GM12878 (cell line): ENCODE data around the gene HMGCR. TPM values are rescaled to one million over a fixed set of nuclear protein-coding genes. Genes with fewer than 3 reads are reported as not detected.

Experiments
- ATAC-seq: fragments of 200-7000 bp; cut with Tn5 transposase; 3 replicates; pipeline ENCODE4 v1.9.1; 2020; ENCODE audit warnings: mild to moderate bottlenecking, moderate library complexity
- BruUV-seq: library from RNA; stranded (reverse); fragments of 400-500 nt; replicated peaks from 2 replicates; lab custom pipeline; 2021; lab: Mats Ljungman, UMichigan
- CTCF ChIA-PET: fragments of 300-600 bp; sonication (Branson Sonifier 250); formaldehyde crosslinking; extraction: SDS; loops from one replicate; lab custom pipeline; 2021; ENCODE audit warnings: inconsistent platforms; lab: Yijun Ruan, JAX
- POLR2A ChIA-PET: fragments of 350-600 bp; formaldehyde crosslinking; extraction: SDS; loops from one replicate; lab custom pipeline; 2021; ENCODE audit warnings: inconsistent platforms; lab: Charles Lee
- RAD21 ChIA-PET: fragments of 300-600 bp; sonication (Branson Sonifier 250); formaldehyde crosslinking; loops from one replicate; lab custom pipeline; 2023; ENCODE audit warnings: antibody characterized with exemption; ENCODE audit not compliant: unreplicated experiment; lab: Charles Lee
- SMC1A ChIA-PET: fragments of 300-600 bp; sonication (Branson Sonifier 250); formaldehyde crosslinking; loops from one replicate; lab custom pipeline; 2023; ENCODE audit not compliant: unreplicated experiment, uncharacterized antibody; lab: Charles Lee
- DNase-seq: peaks from one replicate; pipeline ENCODE4 v3.0.0-alpha.2; 2011; ENCODE audit warnings: low read depth, low spot score
- FAIRE-seq: peaks from 3 replicates; lab custom pipeline; 2011; peaks lifted over from hg19 to GRCh38; lab: Jason Lieb, UNC
- H2AFZ ChIP-seq: 2 replicates; pipeline ENCODE4 v1.6.0; 2011; ENCODE audit warnings: low read depth, low read length, control low read depth; ENCODE audit not compliant: control insufficient read depth
- H3K27ac ChIP-seq: 2 replicates; pipeline ENCODE4 v1.5.1; 2011; ENCODE audit warnings: control low read depth; ENCODE audit not compliant: control insufficient read depth, insufficient read depth
- H3K27me3 ChIP-seq, 2 experiments: replicated peaks in 1 of 2; 2 replicates each; pipeline versions ENCODE4 v1.6.0 to v1.6.1; 2011; ENCODE audit warnings: low read length in 1 of 2; ENCODE audit not compliant: control insufficient read depth in 2 of 2, insufficient read depth in 2 of 2
- H3K36me3 ChIP-seq, 2 experiments: 2 replicates each; pipeline ENCODE4 v1.5.1; 2011; ENCODE audit warnings: low read length in 1 of 2; ENCODE audit not compliant: control insufficient read depth in 2 of 2, insufficient read depth in 2 of 2
- H3K4me1 ChIP-seq: 2 replicates; pipeline ENCODE4 v1.6.1; 2011; ENCODE audit warnings: mild to moderate bottlenecking, low read length, moderate library complexity, mixed read lengths; ENCODE audit not compliant: control insufficient read depth, insufficient read depth
- H3K4me2 ChIP-seq: 2 replicates; pipeline ENCODE4 v1.6.0; 2011; ENCODE audit warnings: control low read depth; ENCODE audit not compliant: control insufficient read depth, insufficient read depth
- H3K4me3 ChIP-seq: fragments of 200-600 bp; sonication (generic); 2 replicates; pipeline ENCODE4 v1.5.1; 2016
- H3K79me2 ChIP-seq: 2 replicates; pipeline ENCODE4 v1.6.0; 2011; ENCODE audit warnings: low read length; ENCODE audit not compliant: control insufficient read depth, insufficient read depth
- H3K9ac ChIP-seq: 2 replicates; pipeline ENCODE4 v1.8.0; 2011; ENCODE audit warnings: low read length, control low read depth, mixed read lengths; ENCODE audit not compliant: control insufficient read depth, insufficient read depth
- H3K9me3 ChIP-seq: replicated peaks from 3 replicates; pipeline ENCODE4 v1.5.1; 2011; ENCODE audit warnings: mild to moderate bottlenecking, low read length; ENCODE audit not compliant: control insufficient read depth, insufficient read depth
- H4K20me1 ChIP-seq: 2 replicates; pipeline ENCODE4 v1.6.0; 2011; ENCODE audit not compliant: control insufficient read depth, insufficient read depth
- ATF7 ChIP-seq: fragments of 450-650 bp; IDR thresholded peaks from 2 replicates; pipeline ENCODE4 v1.6.1; 2016; ENCODE audit warnings: low read depth, mild to moderate bottlenecking
- CHD2 ChIP-seq: IDR thresholded peaks from 2 replicates; pipeline ENCODE4 v1.6.1; 2011; ENCODE audit warnings: low read depth, low read length, improper control_type of control experiment, borderline replicate concordance
- CHD4 ChIP-seq: fragments of 200-600 bp; sonication (generic); IDR thresholded peaks from 2 replicates; pipeline ENCODE4 v1.6.1; 2016; ENCODE audit warnings: mild to moderate bottlenecking
- EED ChIP-seq: sonication (generic); IDR thresholded peaks from 2 replicates; pipeline ENCODE4 v1.6.1; 2016; ENCODE audit warnings: antibody characterized with exemption, low read depth
- EGR1 ChIP-seq, 2 experiments: IDR thresholded peaks; 1 replicate in 1 of 2; 2 replicates in 1 of 2; pipeline ENCODE4 v1.6.1; 2011 to 2012; ENCODE audit warnings: low read depth in 2 of 2, low read length in 2 of 2, borderline replicate concordance in 1 of 2, mild to moderate bottlenecking in 1 of 2, moderate library complexity in 1 of 2
- HDAC2 ChIP-seq: fragments of 200-600 bp; sonication (generic); IDR thresholded peaks from 2 replicates; pipeline ENCODE4 v1.6.1; 2017
- MEF2A ChIP-seq: IDR thresholded peaks from 2 replicates; pipeline ENCODE4 v1.6.1; 2011; ENCODE audit warnings: low read depth, mild to moderate bottlenecking, low read length, moderate library complexity; ENCODE audit not compliant: insufficient read depth
- NFXL1 ChIP-seq: fragments of 450-650 bp; IDR thresholded peaks from 2 replicates; pipeline ENCODE4 v1.6.1; 2017; ENCODE audit warnings: antibody characterized with exemption, mild to moderate bottlenecking, borderline replicate concordance
- NR2C2 ChIP-seq: IDR thresholded peaks from 2 replicates; pipeline ENCODE4 v1.6.1; 2011; ENCODE audit warnings: borderline replicate concordance, low read depth; ENCODE audit not compliant: control insufficient read depth, insufficient read length
- POU2F2 ChIP-seq: IDR thresholded peaks from 3 replicates; pipeline ENCODE4 v1.6.1; 2011; ENCODE audit warnings: low read depth, mild to moderate bottlenecking, low read length, borderline replicate concordance
- RAD51 ChIP-seq: fragments of 450-650 bp; IDR thresholded peaks from 2 replicates; pipeline ENCODE4 v1.6.1; 2016; ENCODE audit warnings: moderate library complexity, mild to moderate bottlenecking, inconsistent platforms
- ZNF24 ChIP-seq: fragments of 450-650 bp; IDR thresholded peaks from 2 replicates; pipeline ENCODE4 v1.6.1; 2017; ENCODE audit warnings: antibody characterized with exemption, mild to moderate bottlenecking
- WGBS: methylation state at CpG from one replicate; pipeline ENCODE4 v1.1.6; 2016; ENCODE audit warnings: low lambda C conversion rate; ENCODE audit not compliant: insufficient replicate concordance, insufficient coverage; ENCODE audit errors: missing lambda C conversion rate; 5-methylcytosine and 5-hydroxymethylcytosine counted together
- in situ Hi-C: fragments of 300-500 bp; cut with MboI; formaldehyde crosslinking; loops from 9 replicates; pipeline ENCODE4 v1.14.3; 2018; ENCODE audit warnings: mixed read lengths
- intact Hi-C: fragments of 100-400 bp; cut with micrococcal nuclease; formaldehyde crosslinking; loops from one replicate; pipeline ENCODE4 v1.14.2; 2022; ENCODE audit not compliant: unreplicated experiment
- polyA plus RNA-seq, 11 experiments: library from polyadenylated mRNA; depleted of rRNA in 4 of 11; unstranded in 6 of 11; stranded (reverse) in 5 of 11; fragments of >200 nt; fragmentation: Nextera tagmentation in 4 of 11; fragmentation: Illumina TruSeq in 1 of 11; extraction: Ambion mirVana in 4 of 11; extraction: Trizol in 1 of 11; gene quantifications; 1 replicate in 1 of 11; 2 replicates in 10 of 11; pipeline versions ENCODE4 v1.2.1 to v1.2.3, GENCODE V29; 2011 to 2016; ENCODE audit warnings: inconsistent platforms in 2 of 11, missing spikeins in 2 of 11, low read depth in 1 of 11
- total RNA-seq, 4 experiments: library from RNA; depleted of rRNA in 3 of 4; stranded (reverse); fragments of >200 nt in 3 of 4; fragmentation: Illumina TruSeq in 1 of 4; extraction: Trizol in 1 of 4; gene quantifications; 2 replicates each; pipeline versions ENCODE4 v1.2.1 to v1.2.3, GENCODE V29; 2013 to 2021
- TF ChIP-seq, protein P1 (sequence below): IDR thresholded peaks from 2 replicates; pipeline ENCODE4 v1.6.1; 2011; ENCODE audit warnings: mild to moderate bottlenecking, low read depth, low read length, moderate library complexity; ENCODE audit not compliant: insufficient replicate concordance
- TF ChIP-seq, protein P2 (sequence below): fragments of 450-650 bp; conservative IDR thresholded peaks from 2 replicates; pipeline ENCODE4 v1.6.1; 2017; ENCODE audit warnings: mild to moderate bottlenecking, moderate library complexity
- TF ChIP-seq, protein P3 (sequence below): fragments of 450-650 bp; IDR thresholded peaks from 2 replicates; pipeline ENCODE4 v1.6.1; 2017; ENCODE audit warnings: mild to moderate bottlenecking, low read depth, inconsistent platforms; ENCODE audit not compliant: poor library complexity, severe bottlenecking
- TF ChIP-seq, protein P4 (sequence below): IDR thresholded peaks from 2 replicates; pipeline ENCODE4 v1.6.1; 2012; ENCODE audit warnings: low read depth, low read length, improper control_type of control experiment

HMGCR gene
- total and polyA plus RNA-seq, 10 of the 15 experiments (the other 5 are each of a cell fraction or from before 2014, with no cell fraction given): 30.8 to 119 (median 73.9) TPM

DNA sequence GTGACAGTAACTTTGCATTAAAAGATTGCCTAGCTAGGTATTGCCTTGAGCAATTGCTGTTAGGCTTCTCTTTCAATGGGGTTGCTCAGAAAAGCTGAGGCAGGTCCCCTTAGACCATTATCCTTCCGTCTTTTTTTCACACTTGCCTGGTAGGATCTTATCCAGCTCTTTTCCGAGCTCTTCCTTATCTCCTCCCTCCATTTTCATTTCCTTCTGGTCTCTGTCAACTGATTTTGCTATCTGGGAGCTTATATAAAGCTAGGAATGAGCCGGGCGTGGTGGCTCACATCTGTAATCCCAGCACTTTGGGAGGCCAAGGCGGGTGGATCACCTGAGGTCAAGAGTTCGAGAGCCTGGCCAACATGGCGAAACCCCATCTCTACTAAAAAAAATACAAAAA, 6.6 kb upstream of the HMGCR start:
- H3K4me1 ChIP-seq: no peaks in the 10 kb centered on the region
- H3K9ac ChIP-seq: no peak overlapping the region
- no peak for ATAC-seq
- in situ Hi-C loops: no loop called here
- BruUV-seq: no TSS peak
- no peak for FAIRE-seq
- intact Hi-C loops: no loop called here
- H4K20me1 ChIP-seq: no peaks in the 10 kb centered on the region
- ChIA-PET POLR2A (interaction anchor here (1.6 kb wide), 1 partner anchor 9 kb away, joined by 4 read pairs; no protein-coding TSS in a partner anchor), RAD21 (interaction anchor here (1.2 kb wide), 1 partner anchor 93 kb away, joined by 3 read pairs; no protein-coding TSS in a partner anchor), SMC1A (interaction anchor here (0.9 to 3.2 kb wide), 4 partner anchors 10 to 178 kb away, joined by 3 to 11 read pairs (median 6); partner anchors contain the start of gene ANKRD31), CTCF (interaction anchor here (1.1 to 1.2 kb wide), 3 partner anchors 11 to 20 kb away, joined by 3 to 4 read pairs (median 3); no protein-coding TSS in a partner anchor)
- H3K79me2 ChIP-seq: no peaks in the 10 kb centered on the region
- TF ChIP-seq EED (no peak), HDAC2 (no peak), EGR1 (IDR thresholded peaks at IDR 0.05; ENCODE audit: borderline replicate concordance in 1 of 2, low read depth in 2 of 2, low read length in 2 of 2) (no peak), POU2F2 (no peak), ATF7 (no peak), NFXL1 (no peak), CHD2 (no peak), NR2C2 (no peak), CHD4 (no peak), MEF2A (no peak), ZNF24 (no peak), RAD51 (no peak)
- TF ChIP-seq, protein P1, sequence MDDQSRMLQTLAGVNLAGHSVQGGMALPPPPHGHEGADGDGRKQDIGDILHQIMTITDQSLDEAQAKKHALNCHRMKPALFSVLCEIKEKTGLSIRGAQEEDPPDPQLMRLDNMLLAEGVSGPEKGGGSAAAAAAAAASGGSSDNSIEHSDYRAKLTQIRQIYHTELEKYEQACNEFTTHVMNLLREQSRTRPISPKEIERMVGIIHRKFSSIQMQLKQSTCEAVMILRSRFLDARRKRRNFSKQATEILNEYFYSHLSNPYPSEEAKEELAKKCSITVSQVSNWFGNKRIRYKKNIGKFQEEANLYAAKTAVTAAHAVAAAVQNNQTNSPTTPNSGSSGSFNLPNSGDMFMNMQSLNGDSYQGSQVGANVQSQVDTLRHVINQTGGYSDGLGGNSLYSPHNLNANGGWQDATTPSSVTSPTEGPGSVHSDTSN: no peak
- TF ChIP-seq, protein P2, sequence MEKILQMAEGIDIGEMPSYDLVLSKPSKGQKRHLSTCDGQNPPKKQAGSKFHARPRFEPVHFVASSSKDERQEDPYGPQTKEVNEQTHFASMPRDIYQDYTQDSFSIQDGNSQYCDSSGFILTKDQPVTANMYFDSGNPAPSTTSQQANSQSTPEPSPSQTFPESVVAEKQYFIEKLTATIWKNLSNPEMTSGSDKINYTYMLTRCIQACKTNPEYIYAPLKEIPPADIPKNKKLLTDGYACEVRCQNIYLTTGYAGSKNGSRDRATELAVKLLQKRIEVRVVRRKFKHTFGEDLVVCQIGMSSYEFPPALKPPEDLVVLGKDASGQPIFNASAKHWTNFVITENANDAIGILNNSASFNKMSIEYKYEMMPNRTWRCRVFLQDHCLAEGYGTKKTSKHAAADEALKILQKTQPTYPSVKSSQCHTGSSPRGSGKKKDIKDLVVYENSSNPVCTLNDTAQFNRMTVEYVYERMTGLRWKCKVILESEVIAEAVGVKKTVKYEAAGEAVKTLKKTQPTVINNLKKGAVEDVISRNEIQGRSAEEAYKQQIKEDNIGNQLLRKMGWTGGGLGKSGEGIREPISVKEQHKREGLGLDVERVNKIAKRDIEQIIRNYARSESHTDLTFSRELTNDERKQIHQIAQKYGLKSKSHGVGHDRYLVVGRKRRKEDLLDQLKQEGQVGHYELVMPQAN: no peak
- TF ChIP-seq, protein P3, sequence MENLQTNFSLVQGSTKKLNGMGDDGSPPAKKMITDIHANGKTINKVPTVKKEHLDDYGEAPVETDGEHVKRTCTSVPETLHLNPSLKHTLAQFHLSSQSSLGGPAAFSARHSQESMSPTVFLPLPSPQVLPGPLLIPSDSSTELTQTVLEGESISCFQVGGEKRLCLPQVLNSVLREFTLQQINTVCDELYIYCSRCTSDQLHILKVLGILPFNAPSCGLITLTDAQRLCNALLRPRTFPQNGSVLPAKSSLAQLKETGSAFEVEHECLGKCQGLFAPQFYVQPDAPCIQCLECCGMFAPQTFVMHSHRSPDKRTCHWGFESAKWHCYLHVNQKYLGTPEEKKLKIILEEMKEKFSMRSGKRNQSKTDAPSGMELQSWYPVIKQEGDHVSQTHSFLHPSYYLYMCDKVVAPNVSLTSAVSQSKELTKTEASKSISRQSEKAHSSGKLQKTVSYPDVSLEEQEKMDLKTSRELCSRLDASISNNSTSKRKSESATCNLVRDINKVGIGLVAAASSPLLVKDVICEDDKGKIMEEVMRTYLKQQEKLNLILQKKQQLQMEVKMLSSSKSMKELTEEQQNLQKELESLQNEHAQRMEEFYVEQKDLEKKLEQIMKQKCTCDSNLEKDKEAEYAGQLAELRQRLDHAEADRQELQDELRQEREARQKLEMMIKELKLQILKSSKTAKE: no peak
- TF ChIP-seq, protein P4, sequence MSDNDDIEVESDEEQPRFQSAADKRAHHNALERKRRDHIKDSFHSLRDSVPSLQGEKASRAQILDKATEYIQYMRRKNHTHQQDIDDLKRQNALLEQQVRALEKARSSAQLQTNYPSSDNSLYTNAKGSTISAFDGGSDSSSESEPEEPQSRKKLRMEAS: no peak
- no peak overlapping the region for H3K27ac ChIP-seq
- H3K4me3 ChIP-seq: no peak overlapping the region
- H3K4me2 ChIP-seq: no peak overlapping the region
- H3K9me3 ChIP-seq: no peaks in the 10 kb centered on the region; the same call in 2 of the 3 replicates
- WGBS: 91% methylated on average over 7 of the region's 7 CpGs
- H3K27me3 ChIP-seq: no peaks in the 10 kb centered on the region
- no peak for DNase-seq
- H3K36me3 ChIP-seq: no peaks in the 10 kb centered on the region
- no peak overlapping the region for H2AFZ ChIP-seq
